ENCODE data around the gene FABP3. TPM values are rescaled to one million over a fixed set of nuclear protein-coding genes. Genes with fewer than 3 reads are reported as not detected.

FABP3 gene
- total and polyA plus RNA-seq, 2 of the 4 experiments (the other 2 are of a cell fraction), result 4.8 to 8.6 TPM

- Histone ChIP-seq H3K9me3 (ENCODE audit: control insufficient read depth, insufficient read depth, low read length) (no peaks in the 10 kb centered on the region), H3K4me1 (ENCODE audit: control insufficient read depth, insufficient read depth, low read length) (peaks cover 7% of the 10 kb centered on the region), H2BK20ac (ENCODE audit: low read depth, low read length) (no peak overlapping the region), H3K9me1 (ENCODE audit: insufficient read depth, low read length) (peaks cover 7% of the 10 kb centered on the region), H2BK120ac (ENCODE audit: low read depth, low read length) (no peak overlapping the region), H3K79me1 (ENCODE audit: low read depth in 1 of 2, low read length in 2 of 2) (no peaks in the 10 kb centered on the region), H4K5ac (ENCODE audit: low read depth, low read length) (0 out of 2 replicates have a peak overlapping the region, but pooled peaks have one; percentile 56), H3K56ac (ENCODE audit: extremely low read depth, insufficient read depth, low read length) (no peak overlapping the region), H3K14ac (replicated peaks; ENCODE audit: low read depth, low read length) (0 out of 2 replicates have a peak overlapping the region, but pooled peaks have one; percentile 14), H3K9ac (ENCODE audit: low read depth, low read length) (peak overlapping the region; percentile 26; the same call in 1 of the 2 replicates), H4K8ac (ENCODE audit: low read depth in 2 of 2, low read length in 2 of 2) (peak overlapping the region in 1 of 2 experiments; percentile 68; a peak in 2 of 4 replicates), H3K4me2 (ENCODE audit: low read depth, low read length) (peak overlapping the region; percentile 78), H2AK9ac (replicated peaks; ENCODE audit: low read depth, low read length, poor library complexity) (peak overlapping the region; percentile 46), H3K18ac (ENCODE audit: low read depth, low read length) (no peak overlapping the region), H4K20me1 (ENCODE audit: insufficient read depth, low read length) (no peaks in the 10 kb centered on the region), H3K4ac (ENCODE audit: low read depth, low read length) (no peak overlapping the region), H3K27ac (ENCODE audit: insufficient read depth, low read length) (no peak overlapping the region), H3K4me3 (ENCODE audit: insufficient read depth, low read depth, low read length) (no peak overlapping the region), H3K23ac (ENCODE audit: low read depth, low read length) (no peak overlapping the region), H2AK5ac (ENCODE audit: low read depth, low read length) (no peak overlapping the region; the same call in 1 of the 2 replicates), H3K27me3 (ENCODE audit: control insufficient read depth, insufficient read depth, low read length) (no peaks in the 10 kb centered on the region), H2BK5ac (ENCODE audit: low read depth, low read length, poor library complexity, severe bottlenecking) (no peak overlapping the region), H4K91ac (ENCODE audit: insufficient read depth, low read depth, low read length) (peak overlapping the region; percentile 27; the same call in 1 of the 2 replicates), H3K36me3 (ENCODE audit: control insufficient read depth, insufficient read depth, low read length) (no peaks in the 10 kb centered on the region), H2BK15ac (ENCODE audit: low read depth, low read length) (no peak overlapping the region), H2AFZ (replicated peaks; ENCODE audit: low read length, poor library complexity) (peak overlapping the region; percentile 88)
- WGBS, 2 experiments (ENCODE audit: extremely low coverage in 2 of 2, insufficient read length in 1 of 2), result 0% methylated on average over 3 of the region's 11 CpGs; no CpG with 5 or more reads in 1 of the 2 experiments
- no peak for TF ChIP-seq FOS (IDR thresholded peaks at IDR 0.05; ENCODE audit: low read depth, low read length)
- no peak for TF ChIP-seq USF2 (IDR thresholded peaks at IDR 0.05; ENCODE audit: low read depth, low read length)
- TF ChIP-seq BHLHE40 (IDR thresholded peaks at IDR 0.05; ENCODE audit: low read depth, low read length), result no peak
- TF ChIP-seq MAFK (IDR thresholded peaks at IDR 0.05; ENCODE audit: low read depth, low read length), result no peak
- TF ChIP-seq SMC3 (IDR thresholded peaks at IDR 0.05; ENCODE audit: low read depth, low read length), result no peak
- dilution Hi-C loops (cut with HindIII; ENCODE audit: low sequenced_read_pairs, unreplicated experiment) (no loop called here), in situ Hi-C loops (cut with MboI; ENCODE audit: low sequenced_read_pairs) (no loop called here), intact Hi-C loops (cut with micrococcal nuclease) (no loop called here)
- ChIA-PET CTCF (interaction anchor here (0.9 to 1.1 kb wide), 3 partner anchors 14 to 48 kb away, joined by 3 to 5 read pairs (median 4); no protein-coding TSS in a partner anchor), POLR2A (ENCODE audit: unreplicated experiment) (interaction anchor here (0.6 kb wide), 1 partner anchor 598 kb away, joined by 11 read pairs; no protein-coding TSS in a partner anchor)
- BruUV-seq (replicated peaks), result no TSS peak
- DNase-seq (no peak), ATAC-seq (ENCODE audit: low read depth) (no peak)
These were observed 1.1 kb upstream of the FABP3 start for GRCh38 chr1:31373897-31374486.

Measured in IMR-90 (cell line).